ENCODE results near the gene COMMD8. TPM values are rescaled to one million over a fixed set of nuclear protein-coding genes. Genes with fewer than 3 reads are reported as not detected.
A peak's percentile ranks its signal among the peaks of the same experiment; 100 is the strongest.

COMMD8 gene
- total RNA-seq, 4 donors from 2014 or later = 13.3 to 50.6 (median 26.0) TPM

GRCh38 chr4:47474799-47475198, 11.3 kb upstream of the COMMD8 start:
- Histone ChIP-seq H3K4me1 (peaks cover 0 to 31% (median 0%) of the 10 kb centered on the region in 3 donors), H3K4me3 (no peak overlapping the region), H3K27me3 (no peaks in the 10 kb centered on the region), H3K9me3 (no peaks in the 10 kb centered on the region), H3K36me3 (no peaks in the 10 kb centered on the region), H3K27ac (no peak overlapping the region)
- TF ChIP-seq POLR2A (IDR thresholded peaks at IDR 0.05) (no peak), CTCF (IDR thresholded peaks at IDR 0.05) (no peak)
- DNase-seq = no peak
- 82% methylated on average over 4 of the region's 4 CpGs for WGBS, 2 donors
- intact Hi-C loops (cut with DNase I) = no loop called here

DNA sequence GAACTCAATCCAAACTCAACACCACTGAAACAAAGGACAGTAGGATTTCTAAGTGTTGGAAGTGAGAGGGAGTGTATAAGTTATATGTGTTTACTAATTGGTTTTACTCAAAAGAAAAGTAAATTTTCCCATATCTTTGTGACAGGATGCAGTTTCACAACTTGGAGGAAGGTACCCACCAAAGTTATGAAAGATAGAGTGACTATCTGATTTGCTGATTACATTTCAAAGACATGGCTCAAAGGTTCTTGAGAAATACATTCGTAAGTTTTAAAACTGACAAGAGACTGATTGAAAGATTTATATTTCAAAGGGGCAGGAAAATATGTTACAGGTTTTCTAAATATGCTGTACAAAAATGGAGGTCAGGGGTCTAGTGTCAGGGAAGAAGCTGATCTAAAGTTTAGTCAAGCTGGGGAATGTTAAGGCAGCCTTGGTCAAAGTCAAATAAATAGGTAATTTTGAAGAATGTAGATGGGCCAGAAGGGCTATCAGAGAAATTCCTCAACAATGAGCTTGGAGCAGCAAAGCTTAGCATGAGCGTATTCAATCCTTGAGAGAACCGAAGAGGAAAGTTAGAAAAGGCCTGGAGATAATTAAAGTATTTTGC, 9.7 kb upstream of the COMMD8 start:
- Histone ChIP-seq H3K9me3 (no peaks in the 10 kb centered on the region), H3K36me3 (no peaks in the 10 kb centered on the region), H3K4me1 (peaks cover 0 to 24% (median 0%) of the 10 kb centered on the region in 3 donors), H3K27me3 (no peaks in the 10 kb centered on the region), H3K27ac (no peak overlapping the region), H3K4me3 (no peak overlapping the region)
- no peak for DNase-seq
- no peak for TF ChIP-seq CTCF (IDR thresholded peaks at IDR 0.05)
- 87 to 92% methylated on average over 3 of the region's 3 CpGs for WGBS, 2 donors
- intact Hi-C loops (cut with DNase I) = no loop called here

- no peak for TF ChIP-seq POLR2A (IDR thresholded peaks at IDR 0.05)
- TF ChIP-seq CTCF (IDR thresholded peaks at IDR 0.05) = no peak
- Histone ChIP-seq H3K9me3 (no peaks in the 10 kb centered on the region), H3K36me3 (no peaks in the 10 kb centered on the region), H3K4me1 (peaks cover 0 to 24% (median 0%) of the 10 kb centered on the region in 3 donors), H3K27me3 (no peaks in the 10 kb centered on the region), H3K27ac (no peak overlapping the region), H3K4me3 (no peak overlapping the region)
- no peak for DNase-seq
- 74 to 75% methylated on average over 2 of the region's 2 CpGs for WGBS, 2 donors
- intact Hi-C loops (cut with DNase I) = no loop called here
Observed at GRCh38 chr4:47471591-47471990, 8.1 kb upstream of the COMMD8 start.

- H3K27ac ChIP-seq = peak overlapping the region in 1 of 4 donors; percentile 26
- H3K9me3 ChIP-seq = no peaks in the 10 kb centered on the region
- TF ChIP-seq POLR2A (IDR thresholded peaks at IDR 0.05) (no peak), CTCF (IDR thresholded peaks at IDR 0.05) (no peak)
- no peaks in the 10 kb centered on the region for H3K36me3 ChIP-seq
- intact Hi-C loops (cut with DNase I) = no loop called here
- no peaks in the 10 kb centered on the region for H3K27me3 ChIP-seq
- no peak overlapping the region for H3K4me3 ChIP-seq
- 37 to 50% methylated on average over 4 of the region's 4 CpGs for WGBS, 2 donors
- H3K4me1 ChIP-seq = peaks cover 0 to 24% (median 0%) of the 10 kb centered on the region in 3 donors
- no peak for DNase-seq
Observed at GRCh38 chr4:47471064-47471463, 7.6 kb upstream of the COMMD8 start.

GRCh38 chr4:47469951-47470350, 6.4 kb upstream of the COMMD8 start:
- no peaks in the 10 kb centered on the region for H3K27me3 ChIP-seq
- no peak overlapping the region for H3K4me3 ChIP-seq
- H3K4me1 ChIP-seq = peaks cover 0 to 24% (median 0%) of the 10 kb centered on the region in 3 donors
- H3K27ac ChIP-seq = no peak overlapping the region
- H3K9me3 ChIP-seq = no peaks in the 10 kb centered on the region
- intact Hi-C loops (cut with DNase I) = no loop called here
- no peak for TF ChIP-seq CTCF (IDR thresholded peaks at IDR 0.05)
- no peak for TF ChIP-seq POLR2A (IDR thresholded peaks at IDR 0.05)
- no peaks in the 10 kb centered on the region for H3K36me3 ChIP-seq
- WGBS, 2 donors = 84 to 85% methylated on average over 3 of the region's 3 CpGs
- no peak for DNase-seq

Measured in esophagus squamous epithelium (tissue), 5 donors.